Measurements from ENCODE around the gene DNAJC28.
"Not testable (repeated sequence)": the region's sequence is repeated elsewhere in the genome, so short reads cannot be mapped to it uniquely, and the experiment has no call there.

DNAJC28 gene

GRCh38 chr21:33518899-33519298 lies 27.4 kb upstream of the DNAJC28 start:
- no peaks in the 10 kb centered on the region for H3K9me3 ChIP-seq (replicated peaks in 1 of 11)
- no peaks in the 10 kb centered on the region for H4K20me1 ChIP-seq
- no peak overlapping the region for H3K9ac ChIP-seq
- TF ChIP-seq Cebpa-rat (IDR thresholded peaks at IDR 0.05) = peak in 6 of 11 experiments; percentile 9 to 72 (median 42); a peak in 7 of 22 replicates
- no peak overlapping the region for H3K27ac ChIP-seq
- H3K36me3 ChIP-seq = peaks cover 86 to 100% (median 98%) of the 10 kb centered on the region in 11 experiments
- H3K4me3 ChIP-seq = no peak overlapping the region
- no peak overlapping the region for H3K4me2 ChIP-seq
- no peaks in the 10 kb centered on the region for H3K27me3 ChIP-seq
- no peaks in the 10 kb centered on the region; a peak in 1 of 20 replicates for H3K4me1 ChIP-seq

GRCh38 chr21:33514229-33514628 lies 22.7 kb upstream of the DNAJC28 start:
- Histone ChIP-seq H3K36me3 (peaks cover 98 to 100% (median 100%) of the 10 kb centered on the region in 11 experiments), H3K27ac (peak overlapping the region in 3 of 11 experiments; percentile 9 to 38 (median 16); a peak in 2 of 22 replicates), H3K9me3 (replicated peaks in 1 of 11) (no peaks in the 10 kb centered on the region), H3K4me1 (no peaks in the 10 kb centered on the region; a peak in 1 of 20 replicates), H3K4me2 (no peak overlapping the region), H4K20me1 (no peaks in the 10 kb centered on the region), H3K9ac (no peak overlapping the region; a peak in 2 of 22 replicates), H3K27me3 (no peaks in the 10 kb centered on the region), H3K4me3 (no peak overlapping the region)
- TF ChIP-seq Cebpa-rat (IDR thresholded peaks at IDR 0.05) = no peak; a peak in 1 of 22 replicates

DNA sequence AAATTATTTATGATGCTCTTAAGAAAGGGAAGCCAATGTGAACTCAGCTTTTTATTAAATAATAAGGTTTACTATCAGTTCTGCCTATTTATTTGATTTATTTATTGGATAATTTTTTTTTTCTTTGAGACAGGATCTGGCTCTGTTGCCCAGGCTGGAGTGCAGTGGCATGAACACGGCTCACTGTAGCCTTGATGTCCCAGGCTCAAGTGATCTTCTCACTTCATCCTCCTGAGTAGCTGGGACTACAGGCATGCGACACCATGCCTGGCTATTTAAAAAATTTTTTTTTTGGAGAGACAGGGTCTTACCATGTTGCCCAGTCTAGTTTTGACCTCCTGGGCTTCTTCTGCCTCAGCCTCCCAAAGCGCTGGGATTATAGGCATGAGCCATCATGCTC lies 21.0 kb upstream of the DNAJC28 start:
- Histone ChIP-seq H3K9me3 (replicated peaks in 1 of 11) (peaks cover 0 to 5% (median 0%) of the 10 kb centered on the region in 11 experiments; a peak in 3 of 22 replicates), H3K4me2 (no peak overlapping the region), H3K4me1 (no peaks in the 10 kb centered on the region; a peak in 1 of 20 replicates), H4K20me1 (no peaks in the 10 kb centered on the region), H3K9ac (no peak overlapping the region), H3K36me3 (peaks cover 98 to 100% (median 100%) of the 10 kb centered on the region in 11 experiments), H3K27me3 (no peaks in the 10 kb centered on the region), H3K27ac (no peak overlapping the region), H3K4me3 (no peak overlapping the region)
- TF ChIP-seq Cebpa-rat (IDR thresholded peaks at IDR 0.05) = no peak

- H3K27me3 ChIP-seq = no peaks in the 10 kb centered on the region
- H3K36me3 ChIP-seq = peaks cover 98 to 100% (median 100%) of the 10 kb centered on the region in 11 experiments
Observed at GRCh38 chr21:33511639-33512038, 20.1 kb upstream of the DNAJC28 start.

GRCh38 chr21:33510826-33511225 lies 19.3 kb upstream of the DNAJC28 start:
- peaks cover 0 to 10% (median 0%) of the 10 kb centered on the region in 11 experiments; a peak in 4 of 22 replicates for H3K9me3 ChIP-seq (replicated peaks in 1 of 11)
- H4K20me1 ChIP-seq = no peaks in the 10 kb centered on the region
- H3K4me2 ChIP-seq = no peak overlapping the region
- H3K36me3 ChIP-seq = peaks cover 98 to 100% (median 100%) of the 10 kb centered on the region in 11 experiments
- no peak overlapping the region for H3K4me3 ChIP-seq
- TF ChIP-seq Cebpa-rat (IDR thresholded peaks at IDR 0.05) = no peak
- H3K27me3 ChIP-seq = no peaks in the 10 kb centered on the region
- H3K9ac ChIP-seq = no peak overlapping the region
- no peaks in the 10 kb centered on the region; a peak in 1 of 20 replicates for H3K4me1 ChIP-seq
- H3K27ac ChIP-seq = no peak overlapping the region

More at GRCh38 chr21:33511639-33512038, 20.1 kb upstream of the DNAJC28 start:
- H3K27ac ChIP-seq = no peak overlapping the region
- no peaks in the 10 kb centered on the region; a peak in 1 of 20 replicates for H3K4me1 ChIP-seq
- no peak overlapping the region for H3K4me3 ChIP-seq
- TF ChIP-seq Cebpa-rat (IDR thresholded peaks at IDR 0.05) = no peak
- no peaks in the 10 kb centered on the region for H4K20me1 ChIP-seq
- H3K4me2 ChIP-seq = no peak overlapping the region
- peaks cover 0 to 10% (median 0%) of the 10 kb centered on the region in 11 experiments; a peak in 4 of 22 replicates for H3K9me3 ChIP-seq (replicated peaks in 1 of 11)
- no peak overlapping the region for H3K9ac ChIP-seq

GRCh38 chr21:33507003-33507402 lies 15.5 kb upstream of the DNAJC28 start:
- H3K36me3 ChIP-seq = peaks cover 95 to 100% (median 98%) of the 10 kb centered on the region in 11 experiments
- not testable (repeated sequence) for H3K4me3 ChIP-seq, H3K4me2 ChIP-seq, H3K4me1 ChIP-seq, H3K27ac ChIP-seq, H3K9ac ChIP-seq, H3K27me3 ChIP-seq, H4K20me1 ChIP-seq
- peaks cover 0 to 10% (median 0%) of the 10 kb centered on the region in 11 experiments; a peak in 4 of 22 replicates for H3K9me3 ChIP-seq (replicated peaks in 1 of 11)

DNA sequence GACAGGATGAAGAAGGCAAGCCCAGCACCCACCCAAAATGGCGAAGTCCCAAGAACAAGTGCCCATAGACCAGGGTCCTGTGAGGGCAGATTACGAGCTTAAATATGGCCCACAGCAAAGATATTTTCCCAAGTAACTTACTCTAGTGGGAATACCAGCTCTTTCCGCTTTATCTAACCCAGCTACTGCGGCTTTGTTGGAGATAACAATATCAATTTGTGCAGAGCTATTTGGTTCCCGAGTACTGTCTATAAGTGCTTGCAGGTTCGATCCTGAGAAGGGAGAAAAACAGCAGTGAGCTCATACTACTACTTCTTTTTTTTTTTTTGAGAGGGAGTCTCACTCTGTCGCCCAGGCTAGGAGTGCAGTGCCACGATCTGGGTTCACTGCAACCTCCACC lies 14.3 kb upstream of the DNAJC28 start:
- Histone ChIP-seq H3K4me2 (no peak overlapping the region), H3K27me3 (no peaks in the 10 kb centered on the region), H4K20me1 (no peaks in the 10 kb centered on the region), H3K4me3 (no peak overlapping the region), H3K27ac (no peak overlapping the region), H3K9ac (no peak overlapping the region), H3K36me3 (peaks cover 92 to 100% (median 97%) of the 10 kb centered on the region in 11 experiments), H3K9me3 (replicated peaks in 1 of 11) (peaks cover 0 to 10% (median 0%) of the 10 kb centered on the region in 11 experiments; a peak in 4 of 22 replicates), H3K4me1 (no peaks in the 10 kb centered on the region)
- TF ChIP-seq Cebpa-rat (IDR thresholded peaks at IDR 0.05) = no peak

DNA sequence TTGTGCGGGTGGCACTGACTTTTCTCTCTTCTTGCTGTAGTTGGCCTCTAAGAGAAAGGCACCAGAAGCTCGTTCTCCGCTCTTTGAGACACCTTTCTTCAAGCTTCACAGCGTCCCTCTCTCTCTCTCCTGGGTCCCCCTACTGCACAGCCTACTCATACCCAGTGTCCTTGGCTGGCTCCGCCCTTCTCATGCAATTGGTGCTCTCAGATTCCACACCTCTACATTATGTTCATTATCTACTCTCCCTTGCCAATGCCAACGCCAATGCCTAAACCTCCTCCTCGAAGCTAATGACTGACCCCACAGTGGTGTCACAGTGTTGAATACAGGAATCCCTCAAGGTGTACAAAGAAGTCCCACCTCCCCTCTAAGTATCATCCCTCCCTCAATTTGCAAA lies 4.8 kb upstream of the DNAJC28 start:
- Histone ChIP-seq H3K27me3 (no peaks in the 10 kb centered on the region), H3K9me3 (replicated peaks in 1 of 11) (no peaks in the 10 kb centered on the region), H4K20me1 (no peaks in the 10 kb centered on the region), H3K4me1 (peaks cover 6 to 16% (median 10%) of the 10 kb centered on the region in 10 experiments), H3K27ac (no peak overlapping the region), H3K36me3 (peaks cover 3 to 5% (median 4%) of the 10 kb centered on the region in 11 experiments; a peak in 17 of 22 replicates), H3K4me3 (no peak overlapping the region), H3K4me2 (no peak overlapping the region), H3K9ac (no peak overlapping the region)
- TF ChIP-seq Cebpa-rat (IDR thresholded peaks at IDR 0.05) = no peak

GRCh38 chr21:33495743-33496142 lies 4.2 kb upstream of the DNAJC28 start:
- no peaks in the 10 kb centered on the region for H4K20me1 ChIP-seq
- no peak overlapping the region for H3K9ac ChIP-seq
- H3K27me3 ChIP-seq = no peaks in the 10 kb centered on the region
- no peak overlapping the region for H3K4me2 ChIP-seq
- no peaks in the 10 kb centered on the region for H3K36me3 ChIP-seq
- peaks cover 10 to 19% (median 13%) of the 10 kb centered on the region in 10 experiments for H3K4me1 ChIP-seq
- no peaks in the 10 kb centered on the region for H3K9me3 ChIP-seq (replicated peaks in 1 of 11)
- H3K4me3 ChIP-seq = no peak overlapping the region
- no peak overlapping the region for H3K27ac ChIP-seq
- no peak for TF ChIP-seq Cebpa-rat (IDR thresholded peaks at IDR 0.05)

- no peak for TF ChIP-seq Cebpa-rat (IDR thresholded peaks at IDR 0.05)
- no peak overlapping the region for H3K27ac ChIP-seq
- H4K20me1 ChIP-seq = no peaks in the 10 kb centered on the region
- no peak overlapping the region for H3K4me2 ChIP-seq
- H3K27me3 ChIP-seq = no peaks in the 10 kb centered on the region
- peaks cover 0 to 4% (median 0%) of the 10 kb centered on the region in 11 experiments; a peak in 1 of 22 replicates for H3K36me3 ChIP-seq
- no peaks in the 10 kb centered on the region for H3K9me3 ChIP-seq (replicated peaks in 1 of 11)
- H3K4me1 ChIP-seq = peaks cover 12 to 21% (median 15%) of the 10 kb centered on the region in 10 experiments
- H3K4me3 ChIP-seq = no peak overlapping the region
- no peak overlapping the region for H3K9ac ChIP-seq
Observed at GRCh38 chr21:33493756-33494155, 2.2 kb upstream of the DNAJC28 start.
